Measurements from ENCODE around the gene MACF1.

MACF1 gene

DNA sequence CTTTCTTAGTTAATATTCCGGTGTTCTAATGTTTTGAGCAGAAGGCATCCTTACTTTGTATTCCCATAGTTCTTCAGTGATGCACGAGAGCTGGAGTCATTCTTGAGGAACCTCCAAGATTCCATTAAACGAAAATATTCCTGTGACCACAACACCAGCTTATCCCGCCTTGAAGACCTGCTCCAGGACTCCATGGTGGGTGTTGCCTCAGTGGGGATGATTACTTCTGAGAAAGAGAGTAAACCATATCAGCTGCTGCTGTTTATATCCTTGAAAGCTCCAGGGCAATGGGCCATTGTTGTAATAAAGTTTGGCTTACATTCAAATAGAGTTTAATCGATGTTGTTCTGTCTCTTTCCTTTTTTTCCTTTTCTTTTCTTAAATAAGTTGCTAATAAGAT lies 93.1 kb downstream of the MACF1 start:
- no peak for DNase-seq (ENCODE audit: low read depth)

- no peak for DNase-seq (ENCODE audit: low read depth)
These were observed 97.1 kb downstream of the MACF1 start for GRCh38 chr1:39301606-39302005.

DNA sequence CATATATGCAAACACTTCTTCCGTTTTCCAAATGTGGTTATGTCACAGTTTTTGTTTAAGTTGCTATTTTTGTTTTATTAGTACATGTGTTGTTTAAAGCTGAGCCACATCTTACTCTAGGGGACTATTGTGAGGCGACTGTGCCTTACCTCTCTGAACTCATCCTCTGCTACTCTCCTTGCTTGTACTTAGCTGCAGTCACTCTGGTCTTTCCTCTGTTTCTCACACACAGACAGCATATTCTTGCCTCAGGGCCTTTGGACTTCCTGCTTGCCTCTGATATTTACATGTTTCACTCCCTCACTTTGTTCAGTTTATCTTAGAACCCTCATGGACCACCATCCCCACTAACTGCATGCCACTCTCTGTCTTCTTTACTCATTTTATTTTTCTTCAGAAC lies 101.1 kb downstream of the MACF1 start:
- no peak for DNase-seq (ENCODE audit: low read depth)

DNA sequence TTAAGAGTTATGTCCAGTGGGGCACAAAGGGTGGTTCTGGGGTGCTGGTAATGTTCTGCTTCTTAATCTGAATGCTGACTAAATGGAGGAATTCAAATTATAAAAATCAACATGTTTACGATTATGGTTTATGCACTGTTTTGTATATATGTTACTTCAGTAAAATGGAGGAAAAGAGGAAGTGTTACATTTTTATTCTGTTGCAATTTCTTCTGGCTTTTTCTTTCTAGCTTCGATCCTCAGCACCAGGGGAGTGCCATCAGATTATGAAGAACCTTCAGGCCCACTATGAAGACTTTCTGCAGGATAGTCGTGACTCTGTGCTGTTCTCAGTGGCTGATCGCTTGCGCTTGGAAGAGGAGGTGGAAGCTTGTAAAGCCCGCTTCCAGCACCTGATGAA lies 105.5 kb downstream of the MACF1 start:
- no peak for DNase-seq (ENCODE audit: low read depth)

DNA sequence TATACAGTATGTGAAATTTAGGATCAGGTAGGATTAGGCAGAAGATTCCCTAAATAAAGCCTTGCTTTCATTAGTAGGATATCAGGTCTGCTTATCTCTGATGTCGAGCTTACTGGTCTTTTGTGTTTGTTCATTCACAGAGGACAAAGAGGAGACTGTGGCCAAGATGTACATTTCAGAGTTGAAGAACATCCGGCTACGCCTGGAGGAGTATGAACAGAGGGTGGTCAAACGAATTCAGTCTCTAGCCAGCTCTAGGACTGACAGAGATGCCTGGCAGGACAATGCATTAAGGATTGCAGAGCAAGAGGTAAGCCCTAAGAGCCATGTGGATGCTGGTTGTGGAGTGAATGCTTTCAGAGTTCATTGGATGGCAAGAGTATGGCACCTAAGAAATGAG lies 106.2 kb downstream of the MACF1 start:
- no peak for DNase-seq (ENCODE audit: low read depth)

DNA sequence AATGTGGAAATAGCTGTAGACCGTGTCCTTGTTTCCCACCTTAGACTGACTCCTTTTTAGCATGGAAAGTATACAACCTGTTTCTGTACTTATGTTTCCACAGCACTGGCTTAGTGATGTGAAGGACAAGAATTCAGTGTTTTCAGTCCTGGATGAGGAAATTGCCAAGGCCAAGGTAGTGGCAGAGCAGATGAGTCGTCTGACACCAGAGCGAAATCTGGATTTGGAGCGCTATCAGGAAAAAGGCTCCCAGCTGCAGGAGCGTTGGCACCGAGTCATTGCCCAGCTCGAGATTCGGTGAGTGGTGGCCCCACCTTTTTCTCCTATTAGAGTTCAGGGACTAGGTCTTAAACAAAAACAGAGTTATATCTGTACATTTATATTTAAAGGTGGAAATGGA lies 112.6 kb downstream of the MACF1 start:
- DNase-seq (ENCODE audit: low read depth): no peak

- DNase-seq (ENCODE audit: low read depth): no peak
These were observed 113.6 kb downstream of the MACF1 start for GRCh38 chr1:39317910-39318633.

DNA sequence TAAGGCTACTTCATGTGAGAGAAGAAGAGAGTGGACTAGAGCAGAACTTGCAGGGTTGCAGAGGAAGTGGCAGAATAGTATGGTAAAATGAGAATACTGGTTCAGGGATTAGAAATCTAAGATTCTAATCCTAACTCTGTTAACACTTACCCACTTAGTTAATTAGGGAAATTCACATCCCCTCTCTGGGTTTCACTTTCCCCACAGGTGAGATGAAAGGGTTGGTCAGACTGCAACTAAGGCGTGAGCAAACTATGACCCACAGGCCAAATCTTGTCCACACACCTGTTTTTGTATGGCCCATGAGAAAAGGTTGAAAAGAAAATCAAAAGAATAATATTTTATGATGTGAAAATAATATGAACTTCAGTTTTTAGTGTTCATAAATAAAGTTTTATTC lies 117.5 kb downstream of the MACF1 start:
- DNase-seq (ENCODE audit: low read depth): no peak

GRCh38 chr1:39322431-39322830 lies 117.9 kb downstream of the MACF1 start:
- DNase-seq (ENCODE audit: low read depth): no peak

DNA sequence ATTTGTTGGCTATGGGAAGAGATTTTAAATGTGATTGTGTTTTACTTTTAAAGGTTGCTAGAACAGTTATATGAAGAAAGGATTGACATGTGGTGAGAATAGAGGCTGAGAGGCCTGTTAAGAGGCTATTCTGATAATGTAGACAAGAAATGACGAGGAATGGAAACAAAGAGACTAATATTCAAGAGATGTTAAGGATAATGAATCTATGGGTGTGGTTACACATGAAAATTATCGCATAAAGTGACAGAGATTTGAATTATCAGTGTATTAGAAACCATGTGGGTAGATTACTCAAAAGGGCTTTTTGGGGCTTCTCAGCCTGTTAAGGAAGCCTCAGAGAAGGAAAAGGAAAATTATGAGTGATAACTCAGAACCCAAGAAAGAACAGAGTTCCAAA lies 120.4 kb downstream of the MACF1 start:
- no peak for DNase-seq (ENCODE audit: low read depth)

DNA sequence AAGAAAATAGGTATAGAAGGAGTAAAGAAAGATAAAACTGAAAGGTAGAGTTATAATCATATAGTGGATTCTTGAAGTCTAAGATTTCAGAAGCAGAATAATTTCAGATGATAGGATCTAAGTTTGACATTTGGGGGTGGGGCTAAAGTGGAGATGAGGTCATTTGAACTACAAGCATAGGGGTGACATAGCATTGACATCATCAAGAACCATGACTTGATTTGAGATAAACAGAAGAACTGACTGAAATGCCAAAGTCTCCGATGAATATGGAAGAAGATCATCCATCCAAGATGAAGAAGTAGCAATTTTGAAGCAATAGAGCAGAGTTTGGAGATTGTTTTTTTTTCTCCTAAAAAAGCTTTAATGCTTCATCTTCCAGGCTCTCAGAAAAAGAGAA lies 122.3 kb downstream of the MACF1 start:
- DNase-seq (ENCODE audit: low read depth): no peak

DNA sequence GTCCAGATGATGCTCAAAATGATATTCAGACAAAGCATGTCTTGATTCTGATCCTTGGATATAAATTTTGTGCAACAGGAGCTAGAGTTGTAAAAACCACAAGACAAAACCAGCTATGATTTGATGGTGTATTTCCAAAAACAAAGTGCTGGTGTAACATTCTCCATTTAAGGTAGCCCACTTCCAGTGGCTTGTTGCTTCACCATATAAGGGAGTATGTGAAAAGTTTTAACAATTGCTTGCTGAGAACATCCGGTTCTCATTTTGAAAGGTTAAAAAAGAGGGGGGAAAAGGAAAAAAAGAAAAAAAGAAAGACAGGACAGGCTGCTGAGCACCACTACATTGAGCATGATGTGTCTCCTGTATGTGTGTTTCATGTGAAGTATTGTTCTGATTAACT lies 123.6 kb downstream of the MACF1 start:
- DNase-seq (ENCODE audit: low read depth): no peak

GRCh38 chr1:39328586-39329121 lies 124.2 kb downstream of the MACF1 start:
- no peak for DNase-seq (ENCODE audit: low read depth)

DNA sequence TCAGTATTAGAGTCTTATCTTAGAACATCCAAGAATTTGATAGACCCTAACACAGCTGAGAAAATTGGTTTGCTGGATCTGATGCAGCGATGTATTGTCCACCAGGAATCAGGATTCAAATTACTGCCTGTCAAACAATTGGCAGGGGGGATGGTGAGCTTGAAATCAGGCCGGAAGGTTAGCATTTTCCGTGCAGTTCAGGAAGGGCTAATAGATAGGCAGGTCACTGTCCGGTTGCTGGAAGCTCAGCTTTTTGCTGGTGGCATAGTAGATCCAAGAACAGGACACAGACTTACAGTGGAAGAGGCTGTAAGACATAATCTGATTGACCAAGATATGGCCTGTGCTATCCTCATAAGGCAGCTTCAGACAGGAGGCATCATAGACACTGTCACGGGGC lies 127.2 kb downstream of the MACF1 start:
- no peak for DNase-seq (ENCODE audit: low read depth)

DNA sequence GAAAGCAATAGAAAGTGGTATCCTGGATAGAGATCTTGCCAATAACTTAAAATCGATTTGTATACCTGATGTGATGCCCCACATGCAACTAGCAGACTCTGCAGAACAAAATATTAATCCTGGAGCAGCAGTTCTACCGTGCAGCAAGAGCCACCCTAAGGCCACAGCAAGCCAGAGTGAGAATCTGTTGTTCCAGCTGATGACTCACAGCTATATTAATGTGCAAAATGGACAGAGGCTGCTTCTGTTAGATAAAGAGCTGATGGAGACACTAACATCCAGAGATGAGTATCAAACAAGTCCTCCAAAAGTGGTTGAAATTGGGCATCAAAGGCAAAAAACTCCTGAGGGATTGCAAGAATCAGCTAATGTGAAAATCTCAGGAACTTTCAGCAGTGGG lies 127.8 kb downstream of the MACF1 start:
- DNase-seq (ENCODE audit: low read depth): no peak

DNA sequence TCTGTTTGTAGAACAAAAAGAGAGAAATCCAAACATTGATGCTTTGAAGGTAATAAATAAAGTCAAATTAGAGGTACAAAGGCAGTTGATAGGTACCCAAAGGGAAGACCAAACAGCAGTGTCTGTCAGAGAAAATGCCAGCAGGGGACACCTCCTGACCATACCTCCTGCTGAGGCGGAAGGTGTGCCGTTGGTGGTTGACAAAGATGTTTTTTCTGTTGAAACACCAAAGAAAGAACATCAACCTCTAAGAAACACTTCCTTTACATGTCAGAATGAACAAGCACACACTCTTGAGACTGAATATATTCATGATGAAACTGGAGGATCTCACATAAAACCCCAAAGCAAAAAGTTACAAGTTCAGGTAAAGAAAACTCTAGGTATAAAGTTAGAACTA lies 128.3 kb downstream of the MACF1 start:
- DNase-seq (ENCODE audit: low read depth): no peak

DNA sequence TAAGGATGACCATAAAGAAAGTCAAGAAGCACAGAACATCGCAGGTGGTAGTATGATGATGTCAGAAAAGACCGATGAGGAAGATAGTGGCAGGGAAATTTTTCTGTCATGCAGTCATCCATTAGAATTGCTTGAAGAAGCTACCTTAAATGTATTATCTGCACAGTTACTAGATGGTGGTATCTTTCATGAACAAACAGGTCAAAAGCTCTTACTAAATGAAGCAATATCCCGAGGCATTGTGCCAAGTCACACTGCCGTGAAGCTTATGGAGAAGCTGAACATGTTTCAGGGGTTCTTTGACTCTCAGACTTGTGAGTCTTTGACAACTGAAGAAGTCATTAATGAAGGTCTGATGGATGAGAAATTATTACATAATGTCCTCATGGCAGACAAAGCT lies 128.8 kb downstream of the MACF1 start:
- DNase-seq (ENCODE audit: low read depth): no peak

DNA sequence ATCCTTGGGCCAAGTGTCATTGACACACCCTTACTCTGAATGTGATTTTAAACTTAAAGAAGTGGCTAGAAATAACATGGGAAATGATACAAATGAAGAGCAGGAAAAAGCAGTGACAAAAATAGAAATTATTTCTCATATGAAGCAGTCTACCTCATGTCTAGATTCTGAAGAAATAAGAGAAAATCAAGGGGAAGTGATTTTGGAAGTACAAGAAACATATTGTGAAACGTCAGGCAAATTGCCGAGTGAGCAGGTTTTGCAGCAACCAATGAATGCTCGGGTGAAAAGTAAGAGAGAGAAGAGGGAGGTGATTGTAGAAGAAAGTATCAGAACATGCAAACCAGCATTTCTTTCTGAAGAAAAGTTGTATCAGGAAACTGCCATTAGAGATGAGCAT lies 130.7 kb downstream of the MACF1 start:
- DNase-seq (ENCODE audit: low read depth): no peak

- DNase-seq (ENCODE audit: low read depth): no peak
These were observed 132.6 kb downstream of the MACF1 start for GRCh38 chr1:39337067-39337466.

- DNase-seq (ENCODE audit: low read depth): no peak
These were observed 138.3 kb downstream of the MACF1 start for GRCh38 chr1:39342776-39343175.

DNA sequence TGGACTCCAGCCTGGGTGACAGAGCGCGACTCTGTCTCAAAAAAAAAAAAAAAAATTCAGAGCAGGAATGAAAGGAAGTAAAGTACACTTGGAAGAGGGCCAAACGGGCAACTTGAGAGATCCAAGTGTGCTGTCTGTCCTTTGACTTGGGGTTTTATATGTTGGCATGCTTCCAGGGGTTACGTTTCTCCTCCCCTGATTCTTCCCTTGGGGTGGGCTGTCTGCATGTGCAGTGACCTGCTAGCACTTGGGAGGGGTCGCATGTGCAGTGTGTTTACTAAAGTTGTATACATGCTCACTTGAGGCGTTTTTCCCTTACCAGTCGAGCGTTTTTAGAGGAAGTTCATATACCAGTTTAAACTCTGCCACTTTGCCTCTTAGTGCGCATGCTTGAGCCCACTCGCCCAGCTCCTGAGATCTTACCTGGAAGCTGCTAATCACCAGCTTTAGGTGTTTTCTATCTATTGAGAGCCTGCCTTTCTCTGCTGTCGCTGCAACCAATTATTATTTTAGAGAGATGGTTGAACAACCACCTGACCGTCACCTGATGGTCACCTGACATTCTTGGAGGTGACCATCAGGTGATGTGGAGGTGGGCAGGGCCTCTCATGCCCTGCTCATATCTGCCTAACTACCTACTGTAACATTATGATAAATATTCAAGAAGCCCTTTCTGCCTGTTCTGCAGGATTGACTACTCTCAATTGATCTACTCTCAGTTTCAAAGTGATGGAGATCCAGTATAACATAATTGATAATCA lies 140.1 kb downstream of the MACF1 start:
- no peak for DNase-seq (ENCODE audit: low read depth)

DNA sequence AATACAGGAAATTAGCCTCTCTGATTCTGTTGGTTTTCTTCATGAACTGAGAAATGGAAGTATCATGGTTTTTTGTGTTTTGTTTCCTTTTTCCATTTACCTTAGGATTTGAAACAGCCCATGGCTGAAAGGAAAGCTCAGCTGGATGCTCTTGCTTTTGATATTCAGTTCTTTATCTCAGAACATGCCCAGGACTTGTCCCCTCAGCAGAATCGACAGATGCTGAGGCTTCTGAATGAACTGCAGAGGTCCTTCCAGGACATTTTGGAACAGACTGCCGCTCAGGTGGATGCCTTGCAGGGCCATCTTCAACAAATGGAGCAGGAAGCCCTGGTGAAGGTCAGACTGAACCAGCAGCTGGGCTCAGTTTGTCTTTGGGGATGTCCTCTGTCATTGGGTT lies 142.4 kb downstream of the MACF1 start:
- no peak for DNase-seq (ENCODE audit: low read depth)

- DNase-seq (ENCODE audit: low read depth): no peak
These were observed 143.8 kb downstream of the MACF1 start for GRCh38 chr1:39348278-39348677.

- no peak for DNase-seq (ENCODE audit: low read depth)
These were observed 148.4 kb downstream of the MACF1 start for GRCh38 chr1:39352881-39353280.
